HPDE6-E6E7 (cell line): Measurements from ENCODE around the gene FAM187B.
"Not testable (repeated sequence)": the region's sequence is repeated elsewhere in the genome, so short reads cannot be mapped to it uniquely, and the experiment has no call there.

Source experiments
- DNase-seq: peaks from one replicate; pipeline ENCODE4 v3.0.0; 2011; ENCODE audit warnings: missing footprints; ENCODE audit errors: extremely low spot score

FAM187B gene

DNA sequence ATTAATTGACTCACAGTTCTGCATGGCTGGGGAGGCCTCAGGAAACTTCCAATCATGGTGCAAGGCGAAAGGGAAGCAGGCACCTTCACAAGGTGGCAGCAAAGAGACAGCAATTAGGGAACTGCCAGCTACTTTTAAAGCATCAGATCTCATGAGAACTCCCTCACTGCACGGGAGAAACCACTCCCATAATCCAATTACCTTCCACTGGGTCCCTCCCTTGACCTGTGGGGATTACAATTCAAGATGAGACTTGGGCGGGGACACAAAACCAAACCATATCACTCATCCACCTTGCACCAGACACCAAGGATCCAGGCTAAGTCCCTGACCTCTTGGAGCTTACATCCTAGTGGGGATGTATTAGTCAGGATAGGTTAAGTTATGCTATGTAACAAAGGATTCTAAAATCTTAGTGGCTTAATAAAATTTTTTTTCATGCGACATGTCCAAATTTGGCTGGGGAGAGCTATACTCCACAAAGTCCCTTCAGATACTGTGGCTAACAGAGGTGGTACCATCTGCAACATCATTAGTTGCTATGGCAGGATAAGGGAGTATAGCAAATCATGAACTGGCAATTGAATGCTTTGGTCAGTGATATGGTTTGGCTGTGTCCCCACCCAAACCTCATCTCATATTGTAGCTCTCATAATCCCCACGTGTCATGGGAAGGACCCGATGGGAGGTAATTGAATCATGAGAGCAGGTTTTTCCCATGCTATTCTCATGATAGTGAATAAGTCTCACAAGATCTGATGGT is 8.3 kb upstream of the FAM187B start:
- DNase-seq, result no peak

DNA sequence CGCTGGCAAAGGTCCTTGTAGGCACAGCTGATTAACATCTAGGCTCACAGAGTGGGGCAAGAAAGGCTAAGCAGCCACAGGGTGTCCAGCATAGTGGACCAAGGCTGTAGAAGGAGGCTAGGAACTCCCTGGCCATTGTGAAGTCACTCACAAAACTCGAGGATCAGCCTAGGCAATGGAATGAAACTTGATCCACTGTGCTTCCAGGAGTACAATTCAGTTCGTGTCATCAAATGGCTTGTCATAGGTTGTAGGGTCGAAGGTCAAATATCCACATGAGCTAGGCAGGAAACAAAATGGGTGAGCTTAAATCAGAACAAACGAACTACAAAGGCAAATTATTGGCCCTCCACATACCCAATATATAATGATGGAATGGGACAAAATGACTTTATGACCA is 4.4 kb upstream of the FAM187B start:
- DNase-seq, result no peak

DNA sequence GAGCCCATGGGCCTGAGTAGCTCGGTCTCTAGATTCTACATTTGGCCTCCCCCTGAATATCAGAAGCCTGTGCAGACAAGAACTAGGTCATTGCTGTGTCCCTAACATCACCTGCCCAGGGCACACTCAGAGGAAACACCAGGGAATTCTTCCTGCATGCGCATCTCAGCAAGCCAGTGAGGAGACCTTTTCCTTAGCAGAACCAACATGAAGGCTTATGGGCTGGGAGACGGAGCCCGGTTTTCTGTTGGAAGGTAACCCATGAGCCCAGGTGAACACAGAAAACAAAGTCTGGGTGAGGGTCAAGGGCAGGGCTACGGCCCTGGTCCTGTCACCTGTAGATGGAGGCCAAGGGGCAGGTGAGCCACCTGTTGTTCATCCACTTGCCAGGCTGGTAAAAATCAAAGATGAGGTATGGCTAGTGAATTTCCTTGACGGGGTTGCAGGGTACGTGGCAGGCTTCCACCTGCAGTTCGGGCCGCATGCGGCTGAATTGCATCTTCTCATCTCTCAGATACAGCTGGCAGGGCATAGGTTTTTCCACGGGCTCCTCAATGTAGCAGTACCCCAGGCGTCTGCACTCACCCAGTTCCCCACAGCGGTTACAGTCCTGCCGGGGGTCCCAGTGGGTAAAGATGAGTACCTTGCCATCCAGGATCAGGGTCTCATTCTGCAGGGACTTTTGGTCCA is 3.6 kb upstream of the FAM187B start:
- no peak for DNase-seq

DNA sequence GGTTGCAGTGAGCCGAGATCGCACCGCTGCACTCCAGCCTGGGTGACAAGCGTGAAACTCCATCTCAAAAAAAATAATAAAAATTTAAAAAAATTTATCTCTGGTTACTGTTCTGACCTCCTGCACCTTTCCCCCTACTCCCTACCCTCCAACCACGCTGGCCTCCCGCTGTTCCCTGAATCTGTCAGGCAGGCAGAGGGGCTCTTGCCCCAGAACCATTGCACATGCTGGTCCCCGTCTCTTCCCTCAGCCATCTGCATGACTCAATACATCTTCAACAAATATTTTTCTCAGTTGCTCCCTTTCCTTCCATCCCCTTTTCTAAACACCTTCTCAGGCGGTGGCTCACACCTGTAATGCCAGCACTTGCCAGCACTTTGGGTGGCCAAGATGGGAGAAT is 1.1 kb upstream of the FAM187B start:
- DNase-seq, result no peak

DNA sequence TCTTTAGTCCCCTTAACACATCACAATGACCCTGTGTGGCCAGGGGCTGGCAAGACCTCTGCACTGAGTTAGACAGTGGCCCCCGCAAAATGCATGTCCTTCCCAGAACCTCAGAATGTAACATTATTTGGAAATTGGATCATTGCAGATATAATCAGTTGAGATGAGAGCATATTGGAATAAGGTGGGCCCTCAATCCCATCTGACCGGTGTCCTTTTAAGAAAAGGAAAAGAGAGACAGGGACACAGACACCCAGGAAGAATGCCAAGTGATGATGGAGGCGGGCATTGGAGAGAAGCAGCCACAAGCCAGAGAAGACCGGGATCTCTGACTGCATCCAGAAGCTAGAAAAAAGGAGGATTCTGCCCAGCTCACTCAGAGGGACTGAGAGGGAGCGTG is 1.8 kb downstream of the FAM187B start:
- no peak for DNase-seq

DNA sequence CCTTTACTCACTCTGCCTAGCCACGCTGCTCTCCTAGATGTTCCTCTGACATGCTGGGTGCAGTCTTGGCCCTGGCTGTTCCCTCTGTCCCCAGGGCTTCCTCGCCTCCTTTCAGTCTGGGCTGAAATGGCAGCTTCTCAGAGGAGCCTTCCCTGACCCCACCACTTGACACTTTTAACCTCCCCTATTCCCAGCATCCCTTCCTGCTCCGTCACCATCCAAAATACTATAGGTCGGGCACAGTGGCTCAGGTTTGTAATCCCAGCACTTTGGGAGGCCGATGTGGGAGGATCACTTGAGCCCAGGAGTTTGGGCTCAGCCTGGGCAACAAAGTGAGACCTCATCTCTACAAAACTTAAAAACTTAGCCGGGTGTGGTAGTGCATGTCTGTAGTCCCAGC is 2.6 kb downstream of the FAM187B start:
- no peak for DNase-seq

DNA sequence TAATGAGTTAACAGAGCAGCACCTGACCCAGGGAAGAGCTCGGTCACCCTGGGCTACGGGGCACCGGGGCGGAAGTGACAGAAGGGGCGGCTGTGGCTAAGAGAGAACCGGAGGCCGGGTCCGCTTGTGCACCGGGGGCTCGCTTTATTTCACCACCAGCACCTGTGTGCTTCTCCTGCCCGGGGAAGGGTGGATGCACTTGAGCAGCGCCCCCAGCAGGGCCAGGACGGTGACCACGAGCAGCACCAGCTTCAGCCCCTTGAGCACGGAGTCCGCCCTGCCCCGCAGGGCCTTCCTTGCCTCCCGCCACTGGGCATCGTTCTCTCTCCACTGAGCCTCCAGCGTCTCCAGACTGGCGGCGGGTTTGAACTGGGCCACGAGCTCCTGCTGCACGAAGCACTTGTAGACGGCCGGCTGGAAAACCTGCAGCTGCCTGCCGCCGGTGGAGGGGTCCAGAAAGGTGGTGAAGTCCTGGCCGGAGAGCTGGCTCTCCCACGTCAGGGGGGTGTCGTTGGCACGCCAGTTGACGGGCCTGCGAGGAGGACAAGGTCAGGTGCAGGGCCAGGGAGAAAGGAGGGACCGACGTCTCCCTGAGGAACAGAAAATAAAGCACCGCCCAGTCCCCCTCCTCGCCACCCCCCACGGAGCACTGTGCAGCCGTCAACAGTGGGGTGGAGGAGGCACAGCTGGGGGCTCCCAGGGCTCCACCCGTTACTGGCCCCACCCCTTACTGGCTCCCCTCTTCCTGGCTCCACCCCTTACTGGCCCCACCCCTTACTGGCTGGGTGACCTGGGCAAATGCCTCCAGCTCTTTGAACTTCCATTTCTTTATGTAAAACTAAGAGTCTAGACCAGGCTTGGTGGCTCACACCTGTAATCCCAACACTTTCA is 3.6 kb downstream of the FAM187B start:
- no peak for DNase-seq

DNA sequence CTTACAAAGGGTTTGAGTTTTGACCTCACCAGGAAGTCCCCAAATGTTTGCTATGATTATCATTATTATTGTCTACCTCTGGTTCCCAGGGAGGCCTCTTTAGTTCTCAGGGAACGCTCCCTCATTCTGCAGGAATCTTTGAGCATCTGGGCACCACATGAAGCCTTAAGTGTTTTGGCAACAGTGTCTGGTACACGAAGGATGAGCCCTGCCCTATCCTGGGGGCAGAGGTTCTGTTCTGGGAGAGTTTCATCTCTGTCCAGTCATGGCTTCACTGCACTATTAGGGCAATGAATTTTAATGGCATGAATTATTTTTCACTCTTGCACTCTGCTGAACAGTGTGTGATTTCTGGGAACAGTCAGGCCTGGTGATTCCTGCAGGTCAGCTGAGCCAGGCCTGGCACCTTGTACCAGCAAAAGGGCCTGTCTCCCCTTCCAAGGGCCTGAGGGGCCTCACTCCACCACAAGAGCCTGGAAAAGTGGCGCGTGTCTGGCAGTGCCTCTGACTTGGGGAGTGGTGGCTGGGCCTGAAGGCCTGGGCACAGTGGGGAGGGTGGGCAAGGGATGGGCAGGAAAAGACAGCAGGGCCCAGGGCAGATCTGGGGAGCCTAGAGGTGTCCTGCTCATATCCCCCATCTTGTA is 4.6 kb downstream of the FAM187B start:
- no peak for DNase-seq

DNA sequence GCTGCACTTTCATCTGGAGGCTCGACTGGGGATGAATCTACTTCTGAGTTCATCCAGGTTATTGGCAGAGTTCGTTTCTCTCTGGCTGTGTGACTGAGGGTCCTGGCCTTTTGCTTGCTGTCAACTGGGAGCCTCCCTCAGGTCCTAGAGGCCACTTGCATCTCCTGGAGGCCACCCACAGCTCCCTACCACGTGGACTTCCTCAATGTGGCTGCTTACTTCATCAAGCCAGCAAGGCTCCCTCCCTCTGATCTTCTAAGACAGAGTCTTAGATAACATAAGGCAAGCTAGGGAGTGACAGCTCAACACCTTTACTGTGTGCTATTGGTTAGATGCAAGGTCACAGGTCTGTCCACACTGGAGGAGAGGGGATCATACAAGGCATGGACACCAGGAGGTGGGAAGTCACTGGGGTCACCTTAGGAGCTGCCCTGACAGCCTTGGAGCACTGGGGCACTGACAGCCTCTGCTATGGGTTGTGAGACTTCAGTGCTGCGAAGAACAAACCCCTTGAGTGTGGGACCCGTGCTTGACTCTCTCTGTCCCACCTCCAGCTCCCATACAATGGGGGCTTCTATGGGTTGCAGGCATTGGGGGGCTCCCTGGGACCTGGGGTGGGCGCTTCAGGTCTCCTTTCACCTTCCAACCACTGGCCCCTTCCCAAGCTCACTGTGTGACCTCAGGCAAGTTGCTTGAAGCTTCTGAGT is 5.3 kb downstream of the FAM187B start:
- DNase-seq, result no peak

DNA sequence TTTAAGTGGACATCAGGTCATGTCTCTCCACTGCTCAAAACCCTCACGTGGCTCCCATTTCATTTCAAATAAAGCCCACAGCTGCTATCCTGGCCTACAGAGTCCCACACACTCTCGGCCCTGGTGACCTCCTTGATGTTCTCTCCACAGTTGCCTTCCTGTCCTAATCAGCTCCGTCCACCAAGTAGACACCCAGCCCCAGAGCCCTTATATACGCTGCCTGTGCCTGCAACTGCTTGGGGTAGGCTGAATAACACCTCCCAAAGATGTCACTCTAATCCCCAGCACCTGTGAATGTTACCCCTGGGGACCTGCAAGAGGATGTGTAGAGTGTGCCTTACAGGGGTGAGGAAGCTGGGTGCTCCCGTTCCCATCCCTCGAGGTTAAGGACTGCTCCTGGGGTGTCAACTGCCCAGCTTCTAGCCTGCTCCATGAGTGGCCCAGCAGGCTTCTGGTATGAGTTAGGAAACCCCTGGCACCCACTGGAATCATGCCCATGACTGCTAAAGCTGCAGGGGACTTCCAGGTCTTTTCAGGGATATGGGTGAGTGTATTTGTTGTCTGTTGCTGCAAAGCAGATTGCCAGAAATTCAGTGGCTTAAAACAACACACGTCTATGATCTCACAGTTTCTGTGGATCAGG is 6.0 kb downstream of the FAM187B start:
- DNase-seq, result no peak

DNA sequence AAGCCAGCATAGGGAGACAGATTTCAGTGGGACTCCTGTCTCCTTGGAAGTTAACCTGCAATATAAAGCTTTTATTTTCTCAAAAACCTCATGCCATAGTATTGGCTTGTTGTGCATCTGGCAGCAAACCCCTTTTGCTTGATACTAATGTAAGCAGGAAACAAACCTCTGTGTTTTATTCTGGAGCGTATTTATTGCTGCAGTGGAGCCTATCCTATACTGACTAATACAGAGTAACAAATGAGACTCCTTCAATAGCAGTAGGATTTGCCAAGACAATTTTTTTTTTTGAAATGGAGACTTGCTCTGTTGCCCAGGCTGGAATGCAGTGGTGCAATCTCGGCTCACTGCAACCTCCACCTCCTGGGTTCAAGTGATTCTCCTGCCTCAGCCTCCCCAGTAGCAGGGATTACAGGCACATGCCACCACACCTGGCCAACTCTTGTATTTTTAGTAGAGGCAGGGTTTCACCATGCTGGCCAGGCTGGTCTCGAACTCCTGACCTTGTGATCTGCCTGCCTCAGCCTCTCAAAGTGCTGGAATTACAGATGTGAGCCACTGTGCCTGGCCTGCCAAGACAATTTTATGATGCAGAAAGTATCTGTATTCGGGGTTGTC is 7.5 kb downstream of the FAM187B start:
- DNase-seq, result not testable (repeated sequence)

DNA sequence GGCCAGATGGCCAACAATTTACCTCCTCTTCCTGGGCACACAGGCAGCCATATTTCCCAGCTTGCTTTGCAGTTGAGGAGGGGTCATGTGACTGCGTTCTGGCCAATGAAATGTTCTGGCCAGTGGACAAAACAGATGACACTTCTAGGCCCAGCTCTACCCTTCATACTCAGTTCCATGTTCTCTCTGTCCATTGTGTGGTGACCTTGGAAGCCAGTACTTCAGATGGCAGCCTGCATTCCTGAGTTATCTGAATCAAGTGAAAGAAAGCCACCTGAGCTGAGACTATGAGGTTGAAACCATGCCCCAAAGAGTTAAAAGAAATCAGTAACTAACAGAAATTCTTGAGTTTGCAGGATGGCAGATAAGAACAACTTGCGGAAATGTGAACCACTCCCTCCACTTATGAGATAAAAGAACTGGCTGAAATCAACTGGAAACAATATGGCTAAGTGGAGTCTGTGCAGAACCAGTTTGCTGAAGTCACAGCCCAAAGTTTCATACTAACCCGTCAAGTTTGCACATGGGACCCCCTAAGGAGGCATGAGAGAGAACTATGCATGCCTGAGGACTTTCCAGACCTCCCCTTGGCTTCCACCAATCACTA is 8.1 kb downstream of the FAM187B start:
- no peak for DNase-seq

DNA sequence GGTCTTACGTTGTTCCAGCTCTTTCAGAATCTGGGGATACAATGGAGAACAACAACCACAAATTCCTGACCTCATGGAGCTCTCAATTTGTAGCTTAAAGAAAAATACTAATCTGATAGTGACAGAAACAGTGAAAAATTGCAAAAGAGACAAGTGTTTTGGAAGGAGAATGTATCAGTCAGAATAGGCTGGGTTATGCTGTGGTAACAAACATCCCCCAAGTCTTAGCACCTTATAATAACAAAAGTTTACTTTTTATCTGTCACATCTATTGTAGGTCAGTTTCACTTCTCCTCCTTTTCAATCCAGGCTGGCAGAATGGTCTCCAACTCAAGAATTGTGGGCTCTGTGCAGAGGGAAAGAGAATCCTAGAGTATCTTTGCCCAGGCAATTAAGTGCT is 9.5 kb downstream of the FAM187B start:
- DNase-seq, result no peak

DNA sequence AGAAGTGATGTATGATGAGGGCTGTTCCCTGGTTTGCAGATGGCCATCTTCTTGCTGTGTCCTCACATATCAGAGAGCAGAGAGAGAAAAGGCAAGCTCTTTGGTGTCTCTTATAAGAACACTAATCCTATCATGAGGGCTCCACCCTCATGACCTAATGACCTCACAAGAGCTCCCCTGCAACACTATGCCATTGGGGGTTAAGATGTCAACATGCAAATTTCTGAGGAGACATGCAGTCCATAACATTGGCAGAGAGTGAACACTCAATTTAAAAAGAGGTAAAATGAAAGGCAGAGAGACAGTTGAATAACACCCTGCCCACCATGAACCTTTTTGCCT is 10.9 kb downstream of the FAM187B start:
- DNase-seq, result no peak

DNA sequence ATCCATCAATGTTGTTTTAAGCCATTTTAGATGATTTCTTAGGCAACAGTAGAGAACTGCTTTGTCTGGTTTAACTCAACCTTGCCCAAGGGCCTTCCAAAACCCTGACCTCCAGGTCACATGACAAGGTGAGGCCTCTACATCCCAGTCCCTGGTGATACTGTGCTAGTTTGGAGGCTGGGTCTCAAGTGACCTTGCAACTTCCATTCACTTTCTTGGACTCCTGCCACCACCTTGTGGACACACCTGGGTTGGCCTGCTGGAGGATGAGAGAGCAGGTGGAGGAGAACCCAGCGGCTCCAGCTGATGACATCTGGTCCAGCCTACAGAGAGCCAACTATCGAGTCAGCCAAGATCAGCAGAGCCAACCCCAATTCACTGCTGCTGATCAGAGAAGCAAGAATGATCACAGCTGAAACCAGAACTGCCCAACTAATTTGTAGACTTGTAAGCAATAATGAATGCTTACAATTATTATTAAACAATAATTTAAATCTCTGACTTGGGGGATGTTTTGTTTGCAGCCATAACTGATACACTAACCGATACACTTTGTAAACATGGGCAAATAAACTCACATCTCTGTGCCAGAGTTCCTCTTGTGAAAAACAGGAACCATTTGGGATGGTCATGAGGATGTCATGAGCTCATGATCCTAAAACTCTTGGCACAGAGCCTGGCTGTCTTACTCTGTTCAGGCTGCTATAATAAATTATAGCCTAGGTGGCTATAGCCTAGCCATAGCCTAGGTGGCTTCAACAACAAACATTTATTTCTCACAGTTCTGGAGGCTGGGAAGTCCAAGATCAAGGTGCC is 11.5 kb downstream of the FAM187B start:
- no peak for DNase-seq

DNA sequence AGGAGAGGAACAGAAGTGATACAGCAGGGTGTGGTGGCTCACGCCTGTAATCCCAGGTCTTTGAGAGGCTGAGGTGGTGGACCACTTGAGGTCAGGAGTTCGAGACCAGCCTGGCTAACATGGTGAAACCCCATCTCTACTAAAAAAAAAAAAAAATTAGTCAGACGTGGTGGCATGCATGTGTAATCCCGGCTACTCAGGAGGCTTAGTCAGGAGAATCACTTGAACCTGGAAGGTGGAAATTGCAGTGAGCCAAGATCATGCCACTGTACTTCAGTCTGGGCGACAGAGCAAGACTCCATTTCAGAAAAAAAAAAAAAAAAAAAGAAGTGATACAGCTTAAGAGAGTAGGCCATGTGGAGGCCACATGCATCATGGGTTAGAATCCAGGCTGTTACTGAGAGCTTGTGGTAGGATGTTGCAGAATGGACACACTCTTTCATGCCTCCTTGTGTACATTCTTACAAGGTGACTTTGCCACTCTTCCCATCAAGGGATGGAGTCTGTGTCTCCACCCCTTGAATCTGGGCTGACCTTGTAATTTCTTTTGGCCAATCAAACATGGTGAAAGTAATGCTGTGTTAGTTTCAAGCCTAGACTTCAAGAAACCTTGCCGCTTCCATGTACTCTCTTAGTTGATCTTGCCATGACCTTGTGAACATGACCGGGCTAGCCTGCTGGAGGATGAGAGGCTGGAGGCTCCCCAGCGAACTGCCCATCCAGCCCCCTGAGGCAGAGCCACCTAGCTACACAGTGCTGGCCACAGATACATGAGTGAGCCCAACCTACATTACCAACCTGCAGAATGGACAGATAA is 12.3 kb downstream of the FAM187B start:
- no peak for DNase-seq

DNA sequence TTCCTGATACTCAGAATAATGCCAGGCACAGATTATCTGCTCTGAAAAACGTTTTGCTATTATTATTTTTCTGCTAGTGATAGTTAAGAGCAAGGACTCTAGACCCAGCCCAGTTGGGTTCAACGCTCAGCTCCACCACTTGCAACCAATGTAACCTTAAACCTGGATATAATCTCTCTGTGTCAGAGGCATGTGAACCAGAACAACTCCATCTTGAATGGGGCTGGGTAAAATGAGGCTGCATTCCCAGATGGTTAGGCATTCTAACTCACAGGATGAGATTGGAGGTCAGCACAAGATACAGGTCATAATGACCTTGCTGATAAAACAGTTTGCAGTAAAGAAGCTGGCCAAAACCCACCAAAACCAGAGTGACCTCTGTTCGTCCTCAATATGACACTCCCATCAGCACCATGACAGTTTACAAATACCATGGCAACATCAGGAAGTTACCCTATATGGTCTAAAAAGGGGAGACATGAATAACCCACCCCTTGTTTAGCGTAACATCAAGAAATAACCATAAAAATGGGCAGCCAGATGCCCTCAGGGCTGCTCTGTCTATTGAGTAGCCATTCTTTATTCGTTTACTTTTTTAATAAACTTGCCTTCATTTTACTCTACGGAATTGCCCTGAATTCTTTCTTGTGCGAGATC is 13.6 kb downstream of the FAM187B start:
- DNase-seq, result no peak
